ENCODE measurements around the gene FAM210A.
"Not testable (repeated sequence)": the region's sequence is repeated elsewhere in the genome, so short reads cannot be mapped to it uniquely, and the experiment has no call there.

Gene FAM210A

GRCh38 chr18:13696961-13697360 lies 29.4 kb downstream of the FAM210A start:
- no peak for DNase-seq

GRCh38 chr18:13695337-13695736 lies 31.0 kb downstream of the FAM210A start:
- DNase-seq, result not testable (repeated sequence)

GRCh38 chr18:13690060-13690459 lies 36.3 kb downstream of the FAM210A start:
- not testable (repeated sequence) for DNase-seq

GRCh38 chr18:13688191-13689136 lies 37.9 kb downstream of the FAM210A start:
- no peak for DNase-seq

GRCh38 chr18:13684546-13684945 lies 41.8 kb downstream of the FAM210A start:
- DNase-seq, result no peak

DNA sequence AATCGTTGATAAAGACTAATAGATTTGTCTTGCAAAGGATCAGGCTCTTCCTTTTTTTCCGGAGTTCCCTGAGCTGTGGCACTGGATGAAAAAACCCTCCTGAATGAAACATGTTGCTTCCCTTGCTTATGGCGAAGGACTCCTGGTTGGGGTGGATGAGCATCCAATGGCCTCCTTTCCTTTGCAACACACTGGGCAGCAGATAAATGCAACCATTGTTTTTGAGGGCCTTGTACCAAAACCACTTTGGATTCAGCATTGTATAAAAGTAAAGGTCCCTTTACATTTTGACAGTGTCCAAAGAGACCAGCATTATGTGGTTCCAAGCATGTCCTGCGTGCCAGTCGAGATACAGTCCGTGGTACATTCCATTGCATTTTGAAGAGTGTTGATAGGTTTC lies 44.7 kb downstream of the FAM210A start:
- no peak for DNase-seq

GRCh38 chr18:13680612-13681011 lies 45.7 kb downstream of the FAM210A start:
- no peak for DNase-seq

- DNase-seq, result not testable (repeated sequence)
These were observed 49.0 kb downstream of the FAM210A start for GRCh38 chr18:13677350-13677749.

DNA sequence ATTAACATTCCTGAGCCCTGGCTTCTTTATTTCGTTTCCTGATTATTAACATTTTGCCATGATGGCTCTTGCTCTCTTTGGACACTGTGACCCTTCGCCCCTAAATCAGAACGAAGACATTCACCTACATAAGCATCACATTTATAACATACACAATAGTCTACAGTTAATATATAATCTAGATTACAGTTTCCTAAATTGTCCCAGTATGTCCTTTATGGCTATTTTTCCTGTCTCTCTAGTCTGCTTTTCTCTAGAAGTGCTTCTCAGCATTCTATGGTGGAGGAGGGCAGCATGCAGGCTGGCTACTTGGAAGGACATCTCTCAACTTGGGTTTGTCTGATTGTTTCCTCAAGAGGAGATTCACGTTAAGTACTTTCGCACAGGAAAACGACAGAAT lies 49.9 kb downstream of the FAM210A start:
- no peak for DNase-seq

GRCh38 chr18:13672657-13673056 lies 53.7 kb downstream of the FAM210A start:
- no peak for DNase-seq

- no peak for DNase-seq
These were observed 64.5 kb downstream of the FAM210A start for GRCh38 chr18:13661779-13662256.

DNA sequence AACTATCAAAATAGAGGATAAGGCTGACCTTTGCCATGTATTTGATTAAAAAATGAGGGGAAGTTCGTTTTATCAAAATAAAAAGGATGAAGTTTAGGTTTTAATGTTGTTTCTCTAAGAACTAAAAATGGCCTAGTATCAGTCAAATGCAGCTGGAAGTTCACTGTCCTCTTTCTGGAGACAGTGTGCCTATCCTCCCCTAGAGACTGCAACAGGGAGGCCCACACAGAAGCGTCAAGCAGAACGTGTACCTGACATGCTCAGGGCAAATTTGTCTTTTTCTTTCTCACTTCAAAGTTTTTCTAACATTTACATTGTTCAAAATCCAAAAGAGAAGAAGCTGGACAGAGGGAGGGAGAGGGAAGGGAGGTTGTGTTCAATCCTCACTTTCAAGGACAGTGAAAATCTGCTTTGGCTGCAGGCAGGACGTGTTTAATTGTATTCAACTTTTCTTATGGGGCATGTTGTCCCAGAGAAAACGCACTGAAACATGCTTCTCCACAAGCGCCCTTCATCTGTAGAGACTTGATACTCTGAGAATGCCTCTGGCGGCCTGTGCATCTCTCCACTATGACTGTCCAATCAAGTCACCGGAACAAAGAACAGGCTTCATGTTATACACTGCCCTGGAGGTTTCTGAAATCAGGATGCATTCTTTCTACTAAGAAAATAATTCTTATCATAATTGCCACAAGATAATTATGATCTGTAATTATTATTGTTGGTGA lies 65.1 kb downstream of the FAM210A start:
- DNase-seq, result no peak

GRCh38 chr18:13660510-13660909 lies 65.8 kb downstream of the FAM210A start:
- DNase-seq, result no peak

- DNase-seq, result no peak
These were observed 67.7 kb downstream of the FAM210A start for GRCh38 chr18:13658436-13659204.

DNA sequence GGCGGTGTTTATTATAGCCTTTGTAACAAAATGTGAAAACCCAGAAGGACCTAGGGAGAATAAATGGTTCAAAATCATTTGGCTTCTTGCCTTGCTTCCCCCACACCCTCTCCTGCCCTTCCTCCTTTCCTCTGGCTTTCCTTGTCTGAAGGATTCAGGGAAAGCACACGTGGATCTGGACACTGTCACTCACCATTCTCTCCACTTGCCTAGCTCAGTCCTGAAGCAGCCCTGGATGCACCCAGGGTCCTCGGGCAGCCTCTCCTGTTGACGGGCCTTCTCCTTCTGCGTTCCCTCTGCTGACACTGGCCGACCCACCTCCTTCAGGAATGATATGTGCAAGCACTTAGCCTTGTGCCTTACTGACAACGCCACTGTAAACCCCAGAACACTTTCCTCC lies 68.4 kb downstream of the FAM210A start:
- no peak for DNase-seq

GRCh38 chr18:13653746-13654433 lies 72.5 kb downstream of the FAM210A start:
- no peak for DNase-seq

DNA sequence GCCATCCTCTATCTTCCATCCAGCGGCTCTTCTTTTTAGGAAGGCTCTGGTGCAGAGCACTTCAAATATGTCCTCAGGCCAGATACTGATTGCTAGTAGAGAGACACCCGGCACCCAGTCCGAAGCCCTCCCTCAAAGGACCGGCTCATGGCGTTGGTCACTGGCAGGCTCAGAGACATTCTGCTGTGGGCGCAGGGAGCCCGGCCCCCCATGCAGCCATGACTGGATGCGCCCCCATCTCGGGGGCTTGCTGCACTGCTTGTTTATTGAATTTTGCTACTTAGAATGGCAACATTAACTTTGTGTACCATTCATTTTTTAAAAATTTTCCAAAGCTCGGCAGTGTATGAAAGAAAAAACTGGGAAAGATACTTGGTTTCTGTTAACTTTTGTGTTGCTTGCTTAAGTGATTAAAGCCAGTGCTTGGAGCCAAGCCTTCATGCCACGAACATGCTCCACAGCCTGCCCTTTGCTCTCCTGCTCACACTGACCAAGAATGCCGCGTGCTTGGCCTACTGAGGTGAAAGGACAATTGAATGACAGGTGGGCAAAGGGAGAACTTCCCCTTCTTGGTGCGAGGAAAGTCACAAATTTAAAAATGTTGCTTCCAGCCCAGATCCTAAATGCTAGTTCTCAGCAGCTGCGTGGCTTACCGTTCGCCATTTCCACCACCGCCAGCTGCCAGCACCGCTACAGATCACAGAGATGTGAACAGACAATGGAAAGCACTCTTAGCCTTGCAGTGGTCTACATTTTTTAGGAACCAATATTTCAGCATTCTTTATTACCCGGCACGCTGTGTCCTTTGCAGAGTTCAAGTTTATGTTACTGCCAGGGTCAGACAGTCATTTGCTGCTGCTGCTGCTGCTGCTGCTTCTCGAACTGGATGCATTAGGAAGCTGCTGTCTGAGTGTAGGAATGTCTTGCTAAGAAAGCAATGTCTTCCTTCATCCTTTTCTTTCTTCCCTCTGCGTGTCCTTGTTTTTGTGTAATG lies 76.7 kb downstream of the FAM210A start:
- DNase-seq, result no peak

DNA sequence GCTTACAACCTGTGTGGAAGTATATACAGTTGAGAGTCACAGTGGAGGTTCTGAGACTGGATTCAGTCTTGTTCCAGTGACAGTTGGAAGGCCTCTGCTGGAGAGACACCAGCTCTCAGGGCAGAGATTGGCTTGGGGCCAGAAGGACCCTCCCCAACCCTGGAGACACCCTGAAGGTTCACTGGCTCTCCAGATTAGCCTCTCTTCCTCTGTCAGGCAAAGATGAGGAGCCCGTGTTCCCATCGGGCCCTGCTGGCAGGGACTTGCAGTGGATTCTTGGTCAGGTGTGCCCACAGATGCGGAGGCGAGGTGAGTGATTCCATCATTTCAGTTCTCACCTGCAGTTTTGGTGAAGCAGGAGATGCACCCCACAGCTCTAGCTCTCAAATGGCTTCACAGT lies 78.6 kb downstream of the FAM210A start:
- DNase-seq, result no peak

DNA sequence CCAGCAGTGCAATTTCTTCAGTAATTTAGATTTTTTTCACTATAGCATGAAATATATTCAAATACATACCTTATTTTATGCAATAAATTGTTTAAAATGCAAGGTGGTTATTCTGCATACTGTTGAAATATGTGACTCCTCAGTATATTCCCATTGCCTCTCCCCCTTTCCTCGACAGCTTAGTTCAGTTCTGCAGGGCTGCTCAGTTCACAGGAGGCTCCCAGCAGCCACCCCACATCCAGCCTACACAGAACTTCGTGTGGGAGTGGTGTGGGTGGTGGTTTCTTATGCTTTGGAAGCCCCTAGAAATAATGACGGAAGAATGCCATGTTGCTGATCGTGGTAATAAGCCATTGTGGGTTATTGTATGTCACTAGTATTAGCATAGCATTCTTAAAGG lies 79.7 kb downstream of the FAM210A start:
- DNase-seq, result no peak

DNA sequence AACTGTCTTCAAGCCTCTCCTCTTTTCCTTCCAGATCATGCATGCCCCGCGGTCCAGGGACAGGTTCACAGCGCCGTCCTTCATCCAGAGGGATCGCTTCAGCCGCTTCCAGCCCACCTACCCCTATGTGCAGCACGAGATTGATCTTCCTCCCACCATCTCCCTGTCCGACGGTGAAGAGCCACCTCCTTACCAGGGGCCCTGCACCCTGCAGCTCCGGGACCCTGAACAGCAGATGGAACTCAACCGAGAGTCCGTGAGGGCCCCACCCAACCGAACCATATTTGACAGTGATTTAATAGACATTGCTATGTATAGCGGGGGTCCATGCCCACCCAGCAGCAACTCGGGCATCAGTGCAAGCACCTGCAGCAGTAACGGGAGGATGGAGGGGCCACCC lies 81.3 kb downstream of the FAM210A start:
- no peak for DNase-seq

DNA sequence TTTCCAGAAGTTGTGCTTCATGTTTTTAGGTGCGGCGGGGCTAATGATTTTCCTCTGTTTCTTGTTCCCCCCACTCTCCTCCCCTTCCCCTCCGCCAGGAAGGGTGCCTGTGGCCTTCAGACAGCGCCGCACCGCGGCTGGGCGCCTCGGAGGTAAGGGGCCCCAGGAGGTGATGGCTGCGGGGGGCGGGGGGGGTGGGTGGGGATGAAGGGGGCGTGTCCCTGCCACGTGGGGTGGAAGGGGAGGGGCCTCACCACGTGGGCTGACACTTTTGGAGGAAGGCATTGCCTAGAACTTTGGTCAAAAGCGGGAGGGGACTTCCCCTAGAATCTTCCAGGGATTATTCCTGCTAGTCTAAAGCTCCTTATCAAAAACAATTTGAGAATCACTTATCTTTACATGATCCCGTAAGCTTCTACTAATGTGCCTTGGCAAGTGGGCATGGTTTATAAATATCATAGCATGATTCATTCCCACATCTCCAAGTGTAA lies 83.1 kb downstream of the FAM210A start:
- no peak for DNase-seq
